Measurements from ENCODE around the gene PDZRN3.
"Not testable (repeated sequence)": the region's sequence is repeated elsewhere in the genome, so short reads cannot be mapped to it uniquely, and the experiment has no call there.

PDZRN3 gene

GRCh38 chr3:73491287-73491662 lies 133.5 kb downstream of the PDZRN3 start:
- DNase-seq (ENCODE audit: low spot score), result no peak

GRCh38 chr3:73490453-73491286 lies 134.1 kb downstream of the PDZRN3 start:
- no peak for DNase-seq (ENCODE audit: low spot score)

GRCh38 chr3:73485877-73486330 lies 138.8 kb downstream of the PDZRN3 start:
- DNase-seq (ENCODE audit: low spot score), result no peak

- no peak for DNase-seq (ENCODE audit: low spot score)
Observed at GRCh38 chr3:73484656-73485248, 140.0 kb downstream of the PDZRN3 start.

- DNase-seq (ENCODE audit: low spot score), result no peak
Observed at GRCh38 chr3:73481888-73482287, 142.9 kb downstream of the PDZRN3 start.

DNA sequence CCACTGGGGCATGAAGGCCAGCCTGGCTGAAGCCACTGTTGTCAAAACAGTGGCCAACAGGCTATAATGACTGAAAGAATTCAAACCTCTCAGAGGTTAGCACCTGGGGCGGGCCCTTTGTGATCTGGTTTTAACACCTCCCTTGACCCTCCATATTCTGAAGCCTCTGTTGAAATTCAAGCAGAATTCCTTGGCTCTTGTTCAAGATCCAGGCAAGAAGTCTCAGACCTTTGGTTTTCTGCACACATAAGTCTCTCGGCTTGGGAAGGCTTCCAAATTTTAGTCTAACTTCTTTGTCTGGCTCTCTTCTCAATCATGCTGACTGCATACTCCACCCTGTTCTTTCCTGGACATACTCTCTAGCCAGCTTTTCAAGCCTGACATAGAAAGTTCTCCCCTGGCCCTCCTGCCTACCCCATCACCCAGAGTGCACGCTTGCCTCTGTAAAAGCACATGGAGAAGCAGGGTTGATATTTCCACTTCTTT lies 144.5 kb downstream of the PDZRN3 start:
- DNase-seq (ENCODE audit: low spot score), result no peak

DNA sequence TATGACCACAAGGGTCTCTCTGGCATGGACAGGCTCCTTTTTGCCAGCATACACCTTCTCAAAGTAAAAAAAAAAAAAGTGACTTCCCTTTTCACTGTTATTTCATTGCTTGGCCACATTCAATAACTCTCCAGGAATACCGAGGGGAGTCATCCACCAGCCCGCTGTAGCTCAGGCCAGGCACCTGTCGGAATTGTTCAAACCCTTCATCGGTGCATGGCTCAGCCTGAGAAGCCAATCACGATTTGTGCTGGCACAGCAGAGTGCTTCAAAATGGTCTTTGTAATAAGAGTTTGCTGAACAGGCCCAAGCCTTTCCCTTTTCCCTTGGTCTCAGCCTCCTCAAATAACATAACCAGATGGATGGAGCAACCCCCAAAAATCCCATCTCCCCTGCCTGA lies 145.4 kb downstream of the PDZRN3 start:
- no peak for DNase-seq (ENCODE audit: low spot score)

DNA sequence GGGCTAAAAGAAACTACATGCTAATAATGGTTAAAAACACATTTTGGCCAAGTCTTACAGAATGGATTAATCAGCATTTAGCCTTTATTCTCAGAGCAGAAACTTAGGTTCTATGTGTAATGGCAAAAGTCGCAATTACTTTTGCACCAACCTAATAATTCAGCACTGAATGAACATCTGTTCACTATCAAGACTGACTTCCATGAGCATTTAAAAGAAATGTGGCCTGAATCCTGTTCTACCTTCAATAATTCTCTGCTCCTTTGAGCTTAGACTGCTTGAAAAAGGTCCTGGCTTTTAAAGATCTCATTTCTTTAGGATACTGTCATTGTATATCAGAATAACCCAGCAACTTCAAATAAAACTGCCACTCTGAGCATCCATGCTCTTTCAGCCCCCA lies 145.9 kb downstream of the PDZRN3 start:
- no peak for DNase-seq (ENCODE audit: low spot score)

GRCh38 chr3:73475717-73476116 lies 149.0 kb downstream of the PDZRN3 start:
- no peak for DNase-seq (ENCODE audit: low spot score)

GRCh38 chr3:73475175-73475574 lies 149.6 kb downstream of the PDZRN3 start:
- no peak for DNase-seq (ENCODE audit: low spot score)

GRCh38 chr3:73474619-73475018 lies 150.1 kb downstream of the PDZRN3 start:
- DNase-seq (ENCODE audit: low spot score), result no peak

GRCh38 chr3:73473898-73474416 lies 150.8 kb downstream of the PDZRN3 start:
- DNase-seq (ENCODE audit: low spot score), result no peak

DNA sequence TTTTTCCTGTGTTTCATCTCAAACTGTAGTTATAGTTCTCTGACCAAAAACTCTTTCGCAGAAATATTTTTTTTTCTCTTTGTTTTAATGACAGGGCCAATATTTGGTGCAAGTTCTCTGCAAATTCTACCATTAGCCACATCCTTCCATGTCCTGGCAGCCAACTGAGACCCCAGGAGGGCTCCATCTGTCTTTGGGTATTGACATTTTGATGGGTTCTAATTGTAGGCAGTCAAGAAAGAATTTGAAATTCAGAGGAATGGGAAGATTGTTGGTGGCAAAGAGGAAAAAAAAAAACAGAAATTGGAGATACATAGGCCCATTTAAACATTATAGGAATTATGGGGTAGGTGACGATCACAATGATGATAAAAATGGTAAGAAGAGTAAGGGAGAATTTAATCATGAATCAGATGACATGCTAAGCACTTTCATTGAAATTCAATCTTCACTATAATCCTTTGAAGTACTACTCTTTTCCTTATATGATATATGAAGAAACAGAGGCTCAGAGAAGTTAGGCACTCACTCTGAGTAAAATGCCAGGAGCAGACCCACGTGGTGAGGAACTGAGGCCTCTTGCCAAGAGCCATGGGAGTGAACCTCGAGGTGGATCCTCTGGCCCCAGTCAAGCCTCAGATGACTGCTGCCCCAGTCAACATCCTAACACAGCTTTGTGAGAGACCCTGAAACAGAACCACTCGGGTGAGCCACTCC lies 151.4 kb downstream of the PDZRN3 start:
- no peak for DNase-seq (ENCODE audit: low spot score)

- DNase-seq (ENCODE audit: low spot score), result no peak
Observed at GRCh38 chr3:73471986-73472787, 152.6 kb downstream of the PDZRN3 start.

- DNase-seq (ENCODE audit: low spot score), result no peak
Observed at GRCh38 chr3:73470860-73471259, 153.9 kb downstream of the PDZRN3 start.

DNA sequence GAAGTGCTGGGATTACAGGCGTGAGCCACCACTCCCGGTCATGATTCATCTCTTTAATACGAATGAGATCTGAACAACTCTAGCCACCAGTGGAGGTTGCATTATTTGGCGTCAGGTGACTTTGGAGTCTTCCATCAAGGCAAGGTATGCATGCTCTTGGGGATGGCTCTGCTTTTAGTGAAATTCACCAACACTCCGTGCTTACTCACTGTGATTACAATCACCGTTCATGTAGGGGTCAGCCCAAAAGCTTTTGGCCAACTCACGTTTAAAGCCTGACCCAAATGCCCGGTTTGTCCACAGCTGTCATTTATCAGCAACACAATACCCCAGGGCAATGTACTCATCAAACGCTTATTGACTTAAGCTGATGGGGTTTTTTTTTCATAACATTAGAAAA lies 155.4 kb downstream of the PDZRN3 start:
- no peak for DNase-seq (ENCODE audit: low spot score)

GRCh38 chr3:73467211-73467610 lies 157.5 kb downstream of the PDZRN3 start:
- DNase-seq (ENCODE audit: low spot score), result no peak

GRCh38 chr3:73465926-73466325 lies 158.8 kb downstream of the PDZRN3 start:
- no peak for DNase-seq (ENCODE audit: low spot score)

GRCh38 chr3:73464126-73464525 lies 160.6 kb downstream of the PDZRN3 start:
- DNase-seq (ENCODE audit: low spot score), result not testable (repeated sequence)

GRCh38 chr3:73461547-73461946 lies 163.2 kb downstream of the PDZRN3 start:
- no peak for DNase-seq (ENCODE audit: low spot score)

GRCh38 chr3:73459711-73460110 lies 165.0 kb downstream of the PDZRN3 start:
- no peak for DNase-seq (ENCODE audit: low spot score)

DNA sequence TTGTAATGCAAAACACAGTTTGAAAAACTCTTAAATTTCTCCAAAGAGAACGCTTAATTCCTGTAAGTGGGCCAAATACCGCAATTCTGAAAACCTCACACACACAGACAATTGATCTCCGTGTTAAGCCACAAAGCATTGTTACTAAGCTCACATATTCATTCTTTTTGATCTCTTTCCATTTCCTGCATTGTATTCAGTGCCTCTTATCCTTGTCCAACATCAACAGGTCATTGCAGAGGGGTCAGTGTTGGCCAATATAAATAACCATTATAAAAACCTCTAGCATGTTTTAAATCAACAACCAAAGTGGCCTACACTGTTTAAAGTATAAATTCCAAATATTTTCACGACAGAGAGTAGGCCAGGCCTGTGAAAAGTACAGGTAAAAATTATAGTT lies 171.1 kb downstream of the PDZRN3 start:
- DNase-seq (ENCODE audit: low spot score), result no peak

All from CD4-positive, alpha-beta T cell treated with Interleukin-2 at 100 ng/mL for 4 hours (primary cell).